GM18519 (cell line): ENCODE data around the gene SPATA9.
A peak's percentile ranks its signal among the peaks of the same experiment; 100 is the strongest.

Source experiments
- ATAC-seq: cut with Tn5 transposase; IDR thresholded peaks from one replicate; pipeline ENCODE4 v1.9.1; 2021; ENCODE audit warnings: mild to moderate bottlenecking, moderate library complexity; ENCODE audit not compliant: unreplicated experiment, low FRiP score

The SPATA9 gene

GRCh38 chr5:95682891-95683290, at the start of gene SPATA9:
SPATA9 (minus strand) TSS chr5:95682991; CDS start chr5:95682854, 137 bp downstream.
- no peak for ATAC-seq

- peak; percentile 18 for ATAC-seq
Observed at GRCh38 chr5:95731571-95732554, 49.1 kb upstream of the SPATA9 start.

- ATAC-seq, result peak; percentile 30
Observed at GRCh38 chr5:95730730-95731570, 48.2 kb upstream of the SPATA9 start, which contains the start of gene RHOBTB3. RHOBTB3 (plus strand) TSS chr5:95731336; CDS start chr5:95731683, 347 bp downstream.

GRCh38 chr5:95730011-95730700, 47.4 kb upstream of the SPATA9 start:
- ATAC-seq, result no peak

- ATAC-seq, result no peak
Observed at GRCh38 chr5:95729115-95730010, 46.6 kb upstream of the SPATA9 start.

- ATAC-seq, result no peak
Observed at GRCh38 chr5:95728494-95729114, 45.8 kb upstream of the SPATA9 start.

- ATAC-seq, result peak; percentile 38
Observed at GRCh38 chr5:95727764-95728191, 45.0 kb upstream of the SPATA9 start.

- no peak for ATAC-seq
Observed at GRCh38 chr5:95726811-95727763, 44.3 kb upstream of the SPATA9 start.

- no peak for ATAC-seq
Observed at GRCh38 chr5:95725937-95726810, 43.4 kb upstream of the SPATA9 start.

- ATAC-seq, result no peak
Observed at GRCh38 chr5:95725071-95725820, 42.5 kb upstream of the SPATA9 start.

GRCh38 chr5:95723632-95724369, 41.0 kb upstream of the SPATA9 start:
- no peak for ATAC-seq

- no peak for ATAC-seq
Observed at GRCh38 chr5:95721582-95722295, 38.9 kb upstream of the SPATA9 start.

- no peak for ATAC-seq
Observed at GRCh38 chr5:95720094-95720786, 37.4 kb upstream of the SPATA9 start.

GRCh38 chr5:95718738-95719137, 35.9 kb upstream of the SPATA9 start:
- ATAC-seq, result no peak
